Measurements from ENCODE around the gene ARHGEF11. TPM values are rescaled to one million over a fixed set of nuclear protein-coding genes. Genes with fewer than 3 reads are reported as not detected.

The ARHGEF11 gene
- total RNA-seq, 1 donor from 2014 or later, result 24.0 TPM

GRCh38 chr1:156924478-156925153, 120.9 kb downstream of the ARHGEF11 start:
- Histone ChIP-seq H3K4me1 (ENCODE audit: control insufficient read depth in 3 of 3, insufficient read depth in 3 of 3, low read length in 3 of 3) (peaks cover 13 to 23% (median 22%) of the 10 kb centered on the region in 3 donors), H3K4me3 (ENCODE audit: low read length in 3 of 3) (no peak overlapping the region), H3K27me3 (ENCODE audit: control insufficient read depth in 3 of 3, insufficient read depth in 3 of 3, low read length in 3 of 3) (peaks cover 75 to 91% (median 83%) of the 10 kb centered on the region in 3 donors), H3K9ac (ENCODE audit: low read depth in 1 of 3, low read length in 3 of 3) (no peak overlapping the region), H3K36me3 (ENCODE audit: control insufficient read depth in 3 of 3, insufficient read depth in 3 of 3, low read length in 3 of 3) (no peaks in the 10 kb centered on the region), H3K9me3 (ENCODE audit: control insufficient read depth in 3 of 3, low read length in 3 of 3) (no peaks in the 10 kb centered on the region), H3K27ac (ENCODE audit: low read depth, low read length) (no peak overlapping the region)

GRCh38 chr1:156923670-156924477, 121.7 kb downstream of the ARHGEF11 start:
- H3K27ac ChIP-seq (ENCODE audit: low read depth, low read length), result no peak overlapping the region
- peaks cover 13 to 23% (median 22%) of the 10 kb centered on the region in 3 donors for H3K4me1 ChIP-seq (ENCODE audit: control insufficient read depth in 3 of 3, insufficient read depth in 3 of 3, low read length in 3 of 3)
- H3K27me3 ChIP-seq (ENCODE audit: control insufficient read depth in 3 of 3, insufficient read depth in 3 of 3, low read length in 3 of 3), result peaks cover 69 to 85% (median 75%) of the 10 kb centered on the region in 3 donors
- H3K36me3 ChIP-seq (ENCODE audit: control insufficient read depth in 3 of 3, insufficient read depth in 3 of 3, low read length in 3 of 3), result no peaks in the 10 kb centered on the region
- no peak overlapping the region for H3K9ac ChIP-seq (ENCODE audit: low read depth in 1 of 3, low read length in 3 of 3)
- no peak overlapping the region for H3K4me3 ChIP-seq (ENCODE audit: low read length in 3 of 3)
- H3K9me3 ChIP-seq (ENCODE audit: control insufficient read depth in 3 of 3, low read length in 3 of 3), result no peaks in the 10 kb centered on the region

- H3K27me3 ChIP-seq (ENCODE audit: control insufficient read depth in 3 of 3, insufficient read depth in 3 of 3, low read length in 3 of 3), result peaks cover 68 to 80% (median 75%) of the 10 kb centered on the region in 3 donors
These were observed 122.4 kb downstream of the ARHGEF11 start for GRCh38 chr1:156922986-156923669.

GRCh38 chr1:156921053-156921529, 124.5 kb downstream of the ARHGEF11 start:
- Histone ChIP-seq H3K4me3 (ENCODE audit: low read length in 3 of 3) (no peak overlapping the region), H3K4me1 (ENCODE audit: control insufficient read depth in 3 of 3, insufficient read depth in 3 of 3, low read length in 3 of 3) (peaks cover 3 to 18% (median 14%) of the 10 kb centered on the region in 3 donors), H3K36me3 (ENCODE audit: control insufficient read depth in 3 of 3, insufficient read depth in 3 of 3, low read length in 3 of 3) (no peaks in the 10 kb centered on the region), H3K27ac (ENCODE audit: low read depth, low read length) (no peak overlapping the region), H3K9me3 (ENCODE audit: control insufficient read depth in 3 of 3, low read length in 3 of 3) (no peaks in the 10 kb centered on the region), H3K27me3 (ENCODE audit: control insufficient read depth in 3 of 3, insufficient read depth in 3 of 3, low read length in 3 of 3) (peaks cover 51 to 61% (median 58%) of the 10 kb centered on the region in 3 donors), H3K9ac (ENCODE audit: low read depth in 1 of 3, low read length in 3 of 3) (no peak overlapping the region)

More at GRCh38 chr1:156922986-156923669, 122.4 kb downstream of the ARHGEF11 start:
- Histone ChIP-seq H3K36me3 (ENCODE audit: control insufficient read depth in 3 of 3, insufficient read depth in 3 of 3, low read length in 3 of 3) (no peaks in the 10 kb centered on the region), H3K4me3 (ENCODE audit: low read length in 3 of 3) (no peak overlapping the region), H3K4me1 (ENCODE audit: control insufficient read depth in 3 of 3, insufficient read depth in 3 of 3, low read length in 3 of 3) (peaks cover 13 to 23% (median 22%) of the 10 kb centered on the region in 3 donors), H3K27ac (ENCODE audit: low read depth, low read length) (no peak overlapping the region), H3K9me3 (ENCODE audit: control insufficient read depth in 3 of 3, low read length in 3 of 3) (no peaks in the 10 kb centered on the region), H3K9ac (ENCODE audit: low read depth in 1 of 3, low read length in 3 of 3) (no peak overlapping the region)

- Histone ChIP-seq H3K4me1 (ENCODE audit: control insufficient read depth in 3 of 3, insufficient read depth in 3 of 3, low read length in 3 of 3) (peaks cover 3 to 18% (median 14%) of the 10 kb centered on the region in 3 donors), H3K36me3 (ENCODE audit: control insufficient read depth in 3 of 3, insufficient read depth in 3 of 3, low read length in 3 of 3) (peaks cover 0 to 4% (median under 1%) of the 10 kb centered on the region in 3 donors), H3K4me3 (ENCODE audit: low read length in 3 of 3) (peak within 1 kb of the TSS in 2 of 3 donors; percentile 14 to 45), H3K9ac (ENCODE audit: low read depth in 1 of 3, low read length in 3 of 3) (peak within 1 kb of the TSS in 2 of 3 donors; percentile 14 to 33), H3K9me3 (ENCODE audit: control insufficient read depth in 3 of 3, low read length in 3 of 3) (no peaks in the 10 kb centered on the region), H3K27ac (ENCODE audit: low read depth, low read length) (no peak within 1 kb of the TSS), H3K27me3 (ENCODE audit: control insufficient read depth in 3 of 3, insufficient read depth in 3 of 3, low read length in 3 of 3) (peaks cover 46 to 55% (median 53%) of the 10 kb centered on the region in 3 donors)
These were observed 125.1 kb downstream of the ARHGEF11 start, which contains the start of gene LRRC71 for GRCh38 chr1:156920233-156921052. TSS of gene LRRC71 (plus strand) at chr1:156920632. CDS start at chr1:156920804, 172 bp downstream.

GRCh38 chr1:156914440-156914856, 131.1 kb downstream of the ARHGEF11 start:
- Histone ChIP-seq H3K36me3 (ENCODE audit: control insufficient read depth in 3 of 3, insufficient read depth in 3 of 3, low read length in 3 of 3) (peaks cover 8 to 17% (median 13%) of the 10 kb centered on the region in 3 donors), H3K9me3 (ENCODE audit: control insufficient read depth in 3 of 3, low read length in 3 of 3) (no peaks in the 10 kb centered on the region), H3K4me3 (ENCODE audit: low read length in 3 of 3) (no peak overlapping the region), H3K27ac (ENCODE audit: low read depth, low read length) (no peak overlapping the region), H3K9ac (ENCODE audit: low read depth in 1 of 3, low read length in 3 of 3) (no peak overlapping the region), H3K27me3 (ENCODE audit: control insufficient read depth in 3 of 3, insufficient read depth in 3 of 3, low read length in 3 of 3) (peaks cover 6 to 20% (median 6%) of the 10 kb centered on the region in 3 donors), H3K4me1 (ENCODE audit: control insufficient read depth in 3 of 3, insufficient read depth in 3 of 3, low read length in 3 of 3) (peaks cover 7 to 10% (median 8%) of the 10 kb centered on the region in 3 donors)

GRCh38 chr1:156913809-156914387, 131.6 kb downstream of the ARHGEF11 start:
- Histone ChIP-seq H3K9ac (ENCODE audit: low read depth in 1 of 3, low read length in 3 of 3) (no peak overlapping the region), H3K4me1 (ENCODE audit: control insufficient read depth in 3 of 3, insufficient read depth in 3 of 3, low read length in 3 of 3) (peaks cover 7 to 11% (median 10%) of the 10 kb centered on the region in 3 donors), H3K36me3 (ENCODE audit: control insufficient read depth in 3 of 3, insufficient read depth in 3 of 3, low read length in 3 of 3) (peaks cover 8 to 21% (median 13%) of the 10 kb centered on the region in 3 donors), H3K9me3 (ENCODE audit: control insufficient read depth in 3 of 3, low read length in 3 of 3) (no peaks in the 10 kb centered on the region), H3K4me3 (ENCODE audit: low read length in 3 of 3) (no peak overlapping the region), H3K27me3 (ENCODE audit: control insufficient read depth in 3 of 3, insufficient read depth in 3 of 3, low read length in 3 of 3) (peaks cover 7 to 25% (median 9%) of the 10 kb centered on the region in 3 donors), H3K27ac (ENCODE audit: low read depth, low read length) (no peak overlapping the region)

GRCh38 chr1:156912861-156913808, 132.4 kb downstream of the ARHGEF11 start:
- Histone ChIP-seq H3K27me3 (ENCODE audit: control insufficient read depth in 3 of 3, insufficient read depth in 3 of 3, low read length in 3 of 3) (peaks cover 8 to 32% (median 15%) of the 10 kb centered on the region in 3 donors), H3K9me3 (ENCODE audit: control insufficient read depth in 3 of 3, low read length in 3 of 3) (no peaks in the 10 kb centered on the region), H3K9ac (ENCODE audit: low read depth in 1 of 3, low read length in 3 of 3) (no peak overlapping the region), H3K36me3 (ENCODE audit: control insufficient read depth in 3 of 3, insufficient read depth in 3 of 3, low read length in 3 of 3) (peaks cover 8 to 21% (median 13%) of the 10 kb centered on the region in 3 donors), H3K4me1 (ENCODE audit: control insufficient read depth in 3 of 3, insufficient read depth in 3 of 3, low read length in 3 of 3) (peaks cover 7 to 18% (median 14%) of the 10 kb centered on the region in 3 donors), H3K4me3 (ENCODE audit: low read length in 3 of 3) (no peak overlapping the region), H3K27ac (ENCODE audit: low read depth, low read length) (no peak overlapping the region)

All from skeletal muscle tissue (tissue), 4 donors.